LHCN-M2 (cell line): ENCODE measurements around the gene COL5A1. TPM values are rescaled to one million over a fixed set of nuclear protein-coding genes. Genes with fewer than 3 reads are reported as not detected.

Experiments used
- DNase-seq: peaks from one replicate; pipeline ENCODE4 v3.0.0-alpha.2; 2012; ENCODE audit warnings: low read depth
- total RNA-seq: library from RNA; depleted of rRNA; stranded (reverse); fragments of >200 nt; gene quantifications from 2 replicates; pipeline ENCODE4 v1.2.3, GENCODE V29; 2014

COL5A1 gene
- total RNA-seq, 1 experiment from 2014 or later, result 36.4 TPM

DNA sequence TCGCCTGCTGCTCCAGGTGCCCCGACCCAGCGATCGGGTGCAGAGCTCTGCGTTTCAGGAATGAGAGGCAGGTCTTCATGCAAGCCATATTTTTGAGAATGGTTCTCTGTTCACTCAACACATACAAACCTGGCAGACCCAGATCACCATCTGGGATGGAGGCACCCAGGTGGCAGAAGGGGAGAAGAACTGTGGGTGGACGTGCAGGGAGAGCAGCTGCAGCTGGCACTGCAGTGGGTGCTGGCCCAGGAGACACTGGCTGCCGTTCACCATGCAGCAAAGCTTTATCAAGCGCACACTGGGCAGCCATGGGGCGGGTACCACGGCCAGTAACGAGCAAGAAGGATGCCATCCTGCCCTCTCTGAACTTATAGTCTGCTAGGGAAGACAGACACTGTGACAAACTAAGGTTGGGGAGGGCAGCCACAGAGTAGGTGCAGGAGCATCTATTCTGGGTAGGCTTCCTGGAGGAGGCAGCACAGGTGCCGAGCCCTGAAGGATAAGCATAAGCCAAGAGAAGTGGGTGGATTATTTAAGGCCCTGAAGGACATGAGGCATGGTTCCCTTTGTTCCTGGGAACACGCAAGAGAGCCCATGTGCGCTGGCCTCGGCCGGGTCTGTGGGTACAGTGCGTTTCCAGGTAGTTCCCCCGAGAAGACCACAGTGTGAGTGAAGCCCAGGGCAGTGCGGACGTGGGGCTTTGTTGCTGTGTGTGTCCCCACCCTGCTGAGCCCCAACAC is 192.8 kb downstream of the COL5A1 start:
- DNase-seq, result no peak

DNA sequence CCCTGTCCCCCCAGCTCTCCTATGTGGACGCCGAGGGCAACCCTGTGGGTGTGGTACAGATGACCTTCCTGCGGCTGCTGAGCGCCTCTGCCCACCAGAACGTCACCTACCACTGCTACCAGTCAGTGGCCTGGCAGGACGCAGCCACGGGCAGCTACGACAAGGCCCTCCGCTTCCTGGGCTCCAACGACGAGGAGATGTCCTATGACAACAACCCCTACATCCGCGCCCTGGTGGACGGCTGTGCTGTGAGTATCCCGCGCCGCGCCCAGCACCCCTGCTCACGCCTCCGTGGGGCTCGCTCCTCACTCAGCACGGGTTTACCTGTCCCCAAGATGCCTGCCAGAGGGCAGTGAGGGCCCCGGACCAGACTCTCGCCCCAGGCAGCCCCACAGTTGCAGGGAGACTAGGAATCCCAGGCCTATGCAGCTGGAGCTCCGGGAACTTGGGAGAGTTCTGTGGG is 193.4 kb downstream of the COL5A1 start:
- DNase-seq, result no peak

DNA sequence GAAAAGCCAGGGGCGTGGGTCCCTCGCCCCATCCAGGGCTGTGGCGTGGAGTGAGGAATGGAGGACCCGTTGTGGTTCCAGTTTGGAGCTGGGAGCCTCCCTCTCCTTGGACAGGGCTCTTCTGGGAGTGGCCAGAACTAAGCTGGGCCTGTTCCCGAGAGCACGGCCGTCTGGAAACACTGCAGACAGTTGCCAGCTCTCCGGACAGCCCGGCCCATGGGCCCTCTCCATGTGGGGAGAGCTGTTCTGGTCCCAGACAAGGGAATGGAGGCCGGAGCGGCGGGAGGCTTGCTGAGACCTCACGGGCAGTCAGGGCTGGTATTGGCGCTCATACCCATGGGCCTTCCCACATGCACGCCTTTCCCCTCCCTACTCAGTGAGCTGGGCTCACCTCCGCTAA is 193.8 kb downstream of the COL5A1 start:
- DNase-seq, result no peak

DNA sequence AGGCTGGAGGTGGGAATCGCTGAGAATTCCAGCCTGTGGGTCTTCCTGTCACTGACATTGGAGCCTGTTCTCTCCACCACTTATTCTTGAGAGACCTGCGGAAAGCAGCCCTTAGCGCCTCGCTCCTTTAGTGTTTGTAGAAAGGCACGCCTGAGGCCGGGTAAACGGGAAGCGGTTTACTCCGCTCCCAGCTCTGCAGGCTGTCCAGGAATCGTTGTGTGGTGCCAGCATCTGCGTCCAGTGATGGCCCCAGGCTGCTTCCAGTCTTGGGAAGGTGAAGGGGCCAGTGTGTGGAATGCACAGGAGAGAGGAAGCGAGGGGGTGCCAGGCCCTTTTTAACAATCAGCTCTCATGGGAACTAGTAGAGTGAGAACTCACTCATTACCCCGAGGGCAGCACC is 194.4 kb downstream of the COL5A1 start:
- DNase-seq, result no peak

DNA sequence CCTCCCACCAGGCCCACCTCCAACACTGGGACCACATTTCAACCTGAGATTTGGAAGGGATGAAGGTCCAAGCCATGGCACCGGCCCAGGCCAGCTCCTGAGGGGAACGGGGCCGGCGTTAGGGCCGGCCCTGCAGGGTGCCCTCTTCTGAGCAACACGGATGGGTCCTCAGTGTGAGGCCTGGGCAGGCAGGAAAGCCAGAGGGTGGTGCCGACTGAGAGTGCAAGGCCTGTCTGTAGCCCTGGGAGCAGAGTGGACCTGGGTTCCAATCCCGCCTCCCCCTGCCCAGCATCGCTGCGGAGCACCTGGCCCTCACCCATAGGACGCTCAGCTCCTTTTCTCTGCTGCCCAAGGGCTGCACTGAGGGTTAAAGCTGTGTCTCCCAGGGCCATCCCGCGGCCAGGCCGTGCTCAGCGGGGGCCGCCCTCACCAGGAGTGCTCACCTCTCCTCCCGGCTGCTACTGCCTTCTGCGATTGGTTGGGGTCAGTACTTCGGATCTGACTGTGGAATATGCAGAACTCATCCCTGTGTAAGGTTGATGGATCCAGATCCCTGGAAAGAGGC is 194.9 kb downstream of the COL5A1 start:
- DNase-seq, result no peak

DNA sequence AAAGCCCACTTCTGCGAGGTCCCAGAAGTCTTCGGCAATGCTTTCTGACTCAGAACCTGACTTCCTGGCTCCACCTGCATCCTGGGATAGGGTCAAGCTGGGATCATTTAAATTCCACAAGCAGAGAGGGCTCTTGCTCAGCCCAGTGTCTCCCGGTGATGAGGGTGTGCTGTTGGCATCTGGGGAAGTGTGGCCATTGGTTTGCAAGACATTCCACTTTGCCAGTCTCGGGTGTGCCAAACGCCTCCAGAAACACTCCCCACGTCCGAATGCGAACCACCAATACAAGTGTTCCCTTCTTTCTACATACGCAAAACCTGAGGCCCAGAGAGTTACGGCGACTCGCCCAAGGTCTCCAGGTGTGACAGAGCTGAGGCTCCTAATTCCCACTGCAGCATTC is 195.9 kb downstream of the COL5A1 start:
- no peak for DNase-seq

DNA sequence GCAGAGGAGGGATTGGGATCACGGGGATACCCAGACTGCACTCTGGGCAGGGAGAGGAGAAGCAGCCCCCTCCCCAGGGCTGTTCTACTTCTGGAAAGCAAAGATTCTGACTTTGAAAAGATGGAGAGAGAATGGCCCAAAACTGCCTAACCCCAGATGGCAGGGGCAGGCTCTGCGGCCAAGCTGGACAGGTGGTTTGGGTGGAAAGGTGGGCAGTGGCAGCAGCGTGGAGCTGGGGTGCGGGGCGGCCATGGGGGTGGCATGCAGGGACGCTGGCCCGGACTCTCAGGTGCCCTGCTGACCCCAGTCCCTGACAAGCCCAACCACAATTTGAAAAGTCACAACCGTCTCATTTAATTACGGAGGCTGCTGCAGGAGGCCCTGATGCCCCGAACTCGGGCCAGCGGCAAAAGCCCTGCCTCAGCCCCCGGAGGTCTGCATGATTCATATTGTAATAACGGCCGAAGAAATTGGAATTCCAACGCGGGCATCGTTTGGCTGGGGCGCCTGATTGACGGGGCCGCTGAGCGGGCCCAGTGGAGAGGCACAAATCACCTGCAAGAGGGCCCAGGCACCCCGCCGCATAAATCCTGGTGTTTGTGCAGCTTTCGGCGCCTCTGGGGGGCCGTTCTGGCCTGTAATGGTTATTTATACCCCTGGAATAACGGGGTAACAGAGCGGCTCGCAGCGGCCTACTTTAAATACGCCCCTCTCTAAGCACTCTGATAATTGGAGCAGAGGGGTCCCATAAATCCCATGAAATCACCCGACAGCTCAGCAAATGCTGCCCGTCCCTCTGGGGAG is 197.2 kb downstream of the COL5A1 start:
- DNase-seq, result no peak

DNA sequence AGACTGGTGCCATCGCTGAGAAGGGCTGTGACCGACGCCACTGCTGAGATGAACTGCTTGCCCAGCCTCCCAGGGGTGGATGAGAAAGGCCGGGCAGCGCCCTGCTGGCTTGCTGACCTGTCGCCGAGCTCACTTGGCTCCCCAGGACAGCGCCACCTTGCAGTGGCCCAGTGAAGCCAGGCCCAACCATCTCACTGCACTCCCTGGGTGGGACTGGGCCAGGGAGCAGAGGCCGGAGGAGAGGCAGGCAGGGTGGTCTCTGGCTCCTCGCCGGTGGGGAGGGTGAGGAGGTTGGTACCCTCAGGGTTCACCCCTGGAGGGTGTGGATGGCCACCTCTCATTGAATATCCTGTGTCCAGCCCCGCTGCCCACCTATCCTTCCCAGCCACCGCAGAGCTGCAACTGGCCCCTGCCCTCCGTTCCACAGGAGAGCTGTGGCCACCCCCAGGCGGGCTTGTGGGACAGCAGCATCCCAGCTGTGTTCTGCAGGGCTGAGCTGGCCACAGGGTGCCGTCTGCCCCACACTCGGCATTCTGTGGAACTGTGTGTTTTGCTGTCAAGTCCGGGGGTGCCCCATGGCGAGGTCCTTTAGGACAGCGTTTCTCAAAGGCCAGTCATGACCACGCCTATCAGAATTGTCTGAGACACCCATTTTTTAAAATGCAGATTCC is 198.0 kb downstream of the COL5A1 start:
- no peak for DNase-seq

DNA sequence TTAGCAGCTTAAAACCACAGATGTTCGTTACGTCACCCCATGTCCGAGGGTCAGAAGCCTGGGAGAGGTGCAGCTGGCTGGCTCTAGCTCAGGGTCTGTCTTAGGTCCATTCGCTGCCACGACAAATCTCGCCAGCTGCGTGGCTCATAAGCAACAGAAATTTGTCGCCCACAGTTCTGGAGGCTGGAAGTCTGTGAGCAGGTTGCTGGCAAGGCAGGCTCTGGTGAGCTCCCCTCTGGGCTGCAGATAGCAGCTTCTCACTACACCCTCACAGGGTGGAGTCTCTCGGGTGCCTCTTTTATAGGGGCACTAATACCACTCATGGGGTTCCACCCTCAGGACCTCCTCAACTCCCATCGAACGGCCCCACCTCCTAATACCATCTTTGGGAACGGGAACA is 198.9 kb downstream of the COL5A1 start:
- DNase-seq, result no peak

DNA sequence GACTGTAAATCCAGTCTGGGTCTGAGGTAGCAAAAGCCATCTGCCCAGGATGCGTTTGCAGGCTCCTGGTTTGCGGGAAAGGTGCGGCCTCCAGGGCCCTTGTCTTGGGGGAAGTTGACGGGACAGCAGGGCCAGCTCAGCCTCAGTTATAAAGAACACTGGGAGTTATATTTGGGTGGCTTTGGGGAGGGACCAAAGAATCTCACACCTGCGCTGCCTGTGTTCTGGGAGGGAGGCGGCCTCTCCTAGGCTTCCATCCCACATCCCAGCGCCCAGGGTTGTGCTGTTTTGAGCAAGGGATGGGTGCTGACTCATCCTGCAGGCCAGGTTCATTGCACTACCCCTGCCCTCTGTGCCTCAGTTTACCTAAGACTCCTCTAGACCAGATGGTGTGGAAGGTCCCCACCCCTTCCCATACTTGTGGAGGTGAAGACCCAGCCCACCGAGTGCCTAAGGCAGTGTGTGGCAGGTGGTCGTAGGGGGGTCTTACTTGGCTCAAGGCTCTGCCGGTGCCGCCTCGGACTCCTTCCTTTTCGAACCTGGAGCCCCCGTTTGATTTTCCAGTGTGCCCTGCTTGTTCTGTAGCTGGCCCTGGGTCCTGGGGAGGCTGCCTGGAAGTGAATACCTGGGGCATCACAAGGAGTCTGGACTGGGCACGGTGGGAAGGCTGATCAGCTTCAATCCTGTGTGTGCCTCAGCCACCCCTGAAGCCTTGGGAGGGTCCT is 199.7 kb downstream of the COL5A1 start:
- no peak for DNase-seq

DNA sequence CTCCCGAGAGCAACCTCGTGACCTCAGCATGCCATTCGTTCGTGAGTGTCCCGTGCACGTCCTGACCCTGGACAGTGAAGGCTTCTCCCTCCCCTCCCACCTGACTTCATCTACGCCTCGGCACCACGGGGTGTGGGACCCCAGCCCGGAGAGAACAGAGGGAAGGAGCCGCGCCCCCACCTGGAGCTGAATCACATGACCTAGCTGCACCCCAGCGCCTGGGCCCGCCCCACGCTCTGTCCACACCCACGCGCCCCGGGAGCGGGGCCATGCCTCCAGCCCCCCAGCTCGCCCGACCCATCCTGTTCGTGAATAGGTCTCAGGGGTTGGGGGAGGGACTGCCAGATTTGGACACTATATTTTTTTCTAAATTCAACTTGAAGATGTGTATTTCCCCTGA is 200.7 kb downstream of the COL5A1 start:
- DNase-seq, result no peak

DNA sequence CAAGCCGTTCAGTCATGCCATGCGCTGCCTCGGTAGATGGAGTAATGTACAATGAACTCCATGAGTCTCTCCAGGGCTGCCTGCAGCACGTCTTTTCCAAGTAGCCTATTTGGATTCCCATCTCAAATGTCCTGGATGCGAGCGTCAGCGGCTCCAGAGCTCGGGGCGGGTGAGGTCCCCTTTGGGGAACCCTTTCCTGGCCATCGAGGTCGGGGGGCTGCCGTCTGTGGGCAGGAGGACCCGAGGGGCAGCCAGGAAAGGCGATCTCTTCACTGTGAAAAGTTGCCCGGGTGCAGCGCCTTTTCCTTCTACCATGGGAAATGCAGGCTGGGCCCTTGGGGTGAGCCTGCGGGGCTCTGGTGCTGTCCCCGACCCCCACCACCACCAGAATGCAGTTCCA is 202.1 kb downstream of the COL5A1 start:
- no peak for DNase-seq

DNA sequence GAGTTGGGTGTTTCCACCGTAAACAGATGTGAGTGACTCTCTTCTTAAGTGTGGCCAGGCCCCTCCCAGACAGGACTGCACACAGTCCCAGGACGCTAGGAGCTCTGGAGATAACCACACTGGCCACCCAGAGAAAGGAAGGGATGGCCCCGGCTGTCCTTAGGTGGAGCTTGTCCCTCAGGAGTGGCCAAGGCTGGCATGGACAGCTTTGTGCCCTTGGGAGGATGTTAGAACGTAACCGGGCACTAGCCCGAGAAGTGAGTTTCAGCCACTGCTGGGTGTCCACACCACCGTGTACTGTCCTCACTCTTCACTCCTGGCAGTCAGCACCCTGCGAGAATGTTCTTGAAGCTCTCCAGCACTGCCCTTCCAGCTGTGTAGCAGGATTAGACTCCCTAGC is 203.2 kb downstream of the COL5A1 start:
- no peak for DNase-seq

DNA sequence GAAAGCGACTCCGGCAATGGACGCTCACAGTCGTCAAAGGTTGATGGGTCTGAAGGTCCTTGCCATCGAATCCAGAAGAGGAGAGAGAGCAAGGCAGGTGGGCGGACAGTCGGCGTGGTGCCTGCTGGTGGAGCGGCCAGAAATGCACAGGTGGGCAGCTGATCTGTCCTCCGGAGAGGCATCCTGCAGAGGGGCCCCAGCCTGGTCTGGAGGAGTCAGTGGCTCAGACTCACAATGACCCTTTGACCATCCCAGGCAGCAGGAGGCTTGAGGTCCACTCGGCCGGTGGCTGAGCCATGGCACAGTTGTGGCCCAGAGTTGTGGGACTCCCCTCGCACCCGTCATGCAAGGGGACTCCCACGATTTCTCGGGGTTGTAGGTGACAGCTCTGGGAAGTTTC is 204.6 kb downstream of the COL5A1 start:
- no peak for DNase-seq

DNA sequence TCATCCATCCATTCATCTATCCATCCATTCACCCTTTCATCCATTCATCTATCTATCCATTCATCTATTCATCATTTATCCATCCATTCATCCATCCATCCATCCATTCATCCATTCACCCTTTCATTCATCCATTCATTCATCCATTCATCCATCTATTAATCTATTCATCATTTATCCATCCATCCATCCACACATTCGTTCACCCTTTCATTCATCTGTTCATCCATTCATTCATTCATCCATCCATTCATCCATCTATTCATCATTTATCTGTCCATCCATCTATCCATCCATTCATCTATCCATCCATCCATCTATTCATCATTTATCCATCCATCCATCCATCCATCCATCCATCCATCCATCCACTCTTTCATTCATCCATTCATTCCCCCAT is 205.1 kb downstream of the COL5A1 start:
- no peak for DNase-seq

DNA sequence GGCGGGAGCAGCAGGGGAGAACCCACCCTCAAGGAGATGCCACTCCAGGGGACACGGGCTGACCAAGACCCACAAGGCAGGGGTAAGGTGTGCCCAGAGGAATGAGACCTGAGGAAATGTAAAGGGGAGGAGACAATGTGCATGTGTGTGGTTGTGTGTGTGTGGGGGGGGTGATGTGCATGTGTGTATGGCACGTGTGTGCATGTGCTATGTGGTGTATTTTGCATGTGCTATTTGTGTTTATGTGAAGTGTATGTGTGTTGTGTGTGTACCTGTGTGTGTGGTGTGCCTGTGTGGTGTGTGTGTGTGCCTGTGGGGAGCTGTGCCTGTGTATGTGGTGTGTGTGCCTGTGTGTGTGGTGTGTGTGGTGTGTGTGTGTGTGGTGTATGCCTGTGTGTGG is 205.5 kb downstream of the COL5A1 start:
- DNase-seq, result no peak

DNA sequence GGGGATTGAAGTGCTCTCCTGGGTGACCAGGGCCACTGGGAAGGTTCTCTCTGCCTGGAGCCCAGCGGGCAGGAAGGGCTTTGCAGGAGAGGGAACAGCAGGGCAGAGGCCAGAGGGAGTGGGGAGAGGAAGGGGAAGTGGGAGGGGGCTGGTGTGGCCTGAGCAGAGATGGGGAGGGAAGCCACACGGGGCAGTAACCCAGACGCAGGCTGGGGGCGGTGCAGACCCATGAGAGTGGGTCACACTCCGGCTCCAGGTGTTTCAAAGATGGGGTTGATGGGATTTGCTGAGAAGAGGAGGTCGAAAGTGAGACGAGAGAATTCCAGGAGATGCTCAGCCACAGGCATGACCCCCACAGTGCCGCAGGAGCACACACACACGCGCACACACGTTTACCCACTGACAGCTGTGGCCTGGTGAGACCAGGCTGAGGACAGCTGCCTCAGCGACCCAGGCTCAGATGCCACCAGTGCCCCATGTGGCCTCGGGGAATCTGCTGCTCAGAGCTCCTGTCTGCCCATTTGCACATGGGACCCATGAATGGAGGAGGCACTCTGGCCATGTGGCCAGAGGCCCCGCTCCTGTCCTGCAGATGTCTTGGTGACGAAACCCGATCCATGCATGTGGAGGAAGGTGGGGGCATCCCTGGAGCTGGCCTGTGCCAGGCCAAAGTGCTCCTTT is 206.3 kb downstream of the COL5A1 start:
- DNase-seq, result peak; percentile 8

DNA sequence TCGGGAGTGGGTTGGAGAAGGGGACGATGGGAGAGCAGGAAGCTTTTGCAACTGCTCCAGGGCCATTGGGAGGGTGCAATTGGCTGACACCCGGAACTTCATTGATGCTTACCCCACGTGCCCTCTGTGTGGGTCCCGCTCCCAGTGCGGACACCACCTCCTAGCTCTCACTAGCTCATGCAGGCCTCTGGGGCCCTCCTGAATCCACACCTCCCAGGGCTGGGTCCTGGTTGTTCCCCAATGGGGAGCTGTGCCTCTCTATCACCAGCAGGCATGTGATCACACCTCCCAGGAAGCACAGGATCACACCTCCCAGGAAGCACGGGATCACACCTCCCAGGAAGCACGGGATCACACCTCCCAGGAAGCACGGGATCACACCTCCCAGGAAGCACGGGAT is 206.9 kb downstream of the COL5A1 start:
- no peak for DNase-seq

DNA sequence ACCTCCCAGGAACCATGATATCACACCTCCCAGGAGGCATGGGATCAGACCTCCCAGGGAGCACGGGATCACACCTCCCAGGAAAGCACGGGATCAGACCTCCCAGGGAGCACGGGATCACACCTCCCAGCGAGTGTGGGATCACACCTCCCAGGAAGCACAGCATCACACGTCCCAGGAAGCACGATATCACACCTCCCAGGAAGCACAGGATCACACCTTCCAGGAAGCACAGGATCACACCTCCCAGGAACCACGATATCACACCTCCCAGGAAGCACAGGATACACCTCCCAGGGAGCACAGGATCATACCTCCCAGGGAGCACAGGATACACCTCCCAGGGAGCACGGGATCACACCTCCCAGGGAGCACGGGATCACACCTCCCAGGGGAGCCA is 209.0 kb downstream of the COL5A1 start:
- no peak for DNase-seq

DNA sequence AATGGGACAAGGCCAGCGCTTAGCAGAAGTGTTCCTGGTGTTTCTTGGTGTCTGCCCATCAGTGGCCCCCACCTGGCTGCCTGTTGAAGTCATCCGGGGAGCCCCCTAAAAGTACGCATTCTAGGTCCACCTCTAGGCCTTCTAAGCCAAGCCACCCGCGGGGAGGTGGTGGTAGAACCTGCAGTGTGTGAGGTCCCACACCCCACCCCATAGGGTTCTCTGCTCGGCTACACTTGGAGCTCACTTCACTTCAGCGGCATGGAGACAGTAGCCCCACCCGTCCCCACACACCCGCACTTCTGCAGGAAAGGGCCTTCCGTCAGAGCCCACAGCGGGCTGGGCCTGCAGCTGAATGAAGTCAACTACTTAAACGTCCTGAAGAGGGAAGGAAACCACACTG is 209.4 kb downstream of the COL5A1 start:
- no peak for DNase-seq
